Stimulated activated CD4-positive, alpha-beta T cell treated with anti-CD3 and anti-CD28 coated beads, Interleukin-4, amount 100 ng/mL, for 1 hour (primary cell): ENCODE measurements around the gene SLC22A23.
"Not testable (repeated sequence)": the region's sequence is repeated elsewhere in the genome, so short reads cannot be mapped to it uniquely, and the experiment has no call there.

Experiments
- DNase-seq: peaks from one replicate; pipeline ENCODE4 v3.0.0-alpha.2; 2020

The SLC22A23 gene

GRCh38 chr6:3402310-3403237 lies 54.3 kb downstream of the SLC22A23 start:
- DNase-seq, result no peak

- no peak for DNase-seq
Measured at GRCh38 chr6:3400162-3400561, 56.7 kb downstream of the SLC22A23 start.

- no peak for DNase-seq
Measured at GRCh38 chr6:3398755-3399696, 57.8 kb downstream of the SLC22A23 start.

GRCh38 chr6:3398165-3398562 lies 58.7 kb downstream of the SLC22A23 start:
- DNase-seq, result no peak

DNA sequence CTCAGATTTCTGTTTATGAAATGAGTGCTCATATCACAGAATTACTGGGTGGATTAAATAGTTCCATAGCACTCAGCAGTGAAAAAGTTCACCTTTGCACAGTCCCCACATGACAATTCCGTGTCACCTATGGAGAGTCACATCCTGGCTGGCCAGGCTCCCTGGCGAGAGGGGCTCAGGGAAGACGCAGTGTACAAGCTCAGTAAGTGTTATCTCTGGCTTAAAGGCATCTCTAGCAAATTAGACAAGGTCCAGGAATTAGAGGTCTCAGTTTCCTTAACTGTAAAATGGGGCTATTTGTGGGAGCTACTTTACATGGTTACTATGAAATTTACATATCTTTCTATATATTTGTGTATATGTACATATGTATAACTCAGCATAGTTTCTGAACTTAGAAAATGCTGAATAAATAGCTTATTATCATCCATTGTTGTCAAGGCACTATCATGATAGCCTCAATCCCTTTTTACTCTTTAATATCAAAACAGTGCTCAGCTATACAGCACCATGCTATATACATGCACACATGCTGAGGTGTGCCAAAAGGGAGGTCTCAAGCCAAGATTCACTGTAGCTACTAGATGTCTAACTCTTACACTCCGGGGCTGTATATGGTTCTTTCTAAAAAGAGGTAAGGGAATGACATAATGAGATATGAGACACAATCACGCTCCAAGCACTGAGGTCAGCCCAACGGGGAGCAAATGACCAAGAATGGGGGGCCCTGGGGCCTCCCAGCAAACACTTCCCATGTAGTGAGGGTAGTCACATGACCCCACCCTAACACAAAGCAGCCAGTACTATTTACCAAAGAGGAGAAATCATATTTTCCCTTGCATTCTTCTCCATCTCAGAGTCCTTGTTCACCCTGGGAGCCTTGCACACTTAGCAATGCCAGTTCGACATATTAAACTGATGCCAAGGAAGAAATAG lies 59.4 kb downstream of the SLC22A23 start:
- no peak for DNase-seq

GRCh38 chr6:3396503-3397180 lies 60.2 kb downstream of the SLC22A23 start:
- no peak for DNase-seq

GRCh38 chr6:3394671-3395070 lies 62.2 kb downstream of the SLC22A23 start:
- no peak for DNase-seq

GRCh38 chr6:3393836-3394202 lies 63.0 kb downstream of the SLC22A23 start:
- no peak for DNase-seq

DNA sequence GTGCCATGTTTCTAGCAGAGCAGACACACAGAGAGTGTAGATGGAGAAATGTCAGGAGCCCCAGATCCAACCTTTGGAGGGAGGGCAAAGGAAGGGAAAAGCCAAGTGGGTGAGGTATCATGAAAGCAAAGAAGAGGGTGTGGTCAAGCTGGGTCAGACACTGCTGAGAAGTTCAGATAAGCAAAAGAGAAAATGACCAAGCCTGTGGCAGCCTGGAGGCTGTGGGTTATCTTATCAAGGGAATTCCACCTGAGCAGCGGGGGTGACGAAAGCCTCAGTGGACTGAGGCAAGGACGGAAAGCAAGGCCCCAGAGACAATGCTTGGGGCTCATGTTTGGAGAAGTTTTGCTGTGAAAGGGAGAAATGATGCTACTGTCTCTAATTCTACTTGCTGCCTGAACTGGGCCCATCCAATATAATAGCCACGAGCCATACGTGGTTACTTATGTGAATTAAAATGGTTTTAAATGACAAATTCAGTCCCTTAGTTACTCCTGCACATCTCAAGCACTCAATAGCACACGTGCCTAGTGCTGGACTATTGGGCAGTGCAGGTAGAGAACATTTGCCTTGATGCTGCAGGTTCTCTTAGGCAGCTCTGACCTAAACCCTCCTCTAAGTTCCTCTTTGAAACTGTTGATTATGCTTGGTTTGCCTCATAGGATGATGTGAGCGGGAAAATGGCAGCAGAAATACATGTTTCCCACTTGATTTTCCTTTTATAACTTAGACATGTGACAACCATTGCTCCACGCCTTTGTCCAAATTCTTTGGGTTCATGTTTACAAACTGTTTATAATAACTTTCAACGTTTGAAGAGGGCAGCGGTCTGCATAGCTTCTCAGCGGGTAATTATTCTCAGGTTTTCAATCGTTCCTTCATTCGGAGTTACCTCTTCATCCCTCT lies 63.7 kb downstream of the SLC22A23 start:
- no peak for DNase-seq

DNA sequence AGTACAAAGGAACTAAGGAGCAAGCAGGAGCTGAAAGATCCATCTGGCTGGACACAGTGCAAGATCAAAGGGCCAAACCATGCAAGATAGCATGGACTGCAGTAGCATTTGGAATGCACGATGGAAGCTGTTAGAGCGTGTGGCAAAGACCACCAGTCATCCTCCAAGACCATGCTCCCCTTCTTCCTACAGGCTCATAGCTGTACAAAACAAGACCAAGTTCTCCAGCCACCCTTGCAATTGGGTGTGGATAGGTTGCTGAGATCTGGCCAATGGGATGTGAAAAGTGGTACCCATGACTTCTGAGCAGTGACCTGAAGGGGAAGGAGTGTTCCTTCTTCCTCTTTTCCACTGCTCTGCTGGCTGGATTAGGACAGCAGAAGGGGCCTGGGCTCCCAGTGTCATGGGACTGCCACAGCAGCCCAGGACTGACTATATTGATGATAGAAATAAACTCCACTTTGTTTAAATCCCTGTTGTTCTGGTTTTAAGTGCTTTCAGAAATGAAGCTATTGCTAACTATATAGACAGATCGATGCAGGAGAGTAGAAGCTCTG lies 64.9 kb downstream of the SLC22A23 start:
- no peak for DNase-seq

DNA sequence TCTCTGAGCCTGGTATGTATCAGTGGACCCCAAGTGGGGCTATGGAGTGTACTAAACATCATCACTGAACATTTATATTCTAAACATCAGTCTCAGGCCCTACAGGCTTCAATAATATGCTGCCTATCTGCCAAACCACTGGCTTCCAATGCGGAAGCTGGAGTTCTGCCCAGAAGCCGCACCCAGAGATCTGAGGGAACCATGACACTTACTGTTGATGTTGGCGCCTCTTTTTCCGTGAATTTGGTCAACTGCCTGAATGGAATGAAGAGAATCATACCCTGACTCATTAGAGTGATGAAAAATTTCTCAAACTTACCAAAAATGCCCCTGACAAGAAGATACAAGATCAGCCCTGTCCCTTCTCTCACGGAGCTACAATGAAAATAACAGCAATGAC lies 66.2 kb downstream of the SLC22A23 start:
- no peak for DNase-seq

GRCh38 chr6:3389390-3390167 lies 67.3 kb downstream of the SLC22A23 start:
- no peak for DNase-seq

GRCh38 chr6:3388786-3389185 lies 68.1 kb downstream of the SLC22A23 start:
- no peak for DNase-seq

DNA sequence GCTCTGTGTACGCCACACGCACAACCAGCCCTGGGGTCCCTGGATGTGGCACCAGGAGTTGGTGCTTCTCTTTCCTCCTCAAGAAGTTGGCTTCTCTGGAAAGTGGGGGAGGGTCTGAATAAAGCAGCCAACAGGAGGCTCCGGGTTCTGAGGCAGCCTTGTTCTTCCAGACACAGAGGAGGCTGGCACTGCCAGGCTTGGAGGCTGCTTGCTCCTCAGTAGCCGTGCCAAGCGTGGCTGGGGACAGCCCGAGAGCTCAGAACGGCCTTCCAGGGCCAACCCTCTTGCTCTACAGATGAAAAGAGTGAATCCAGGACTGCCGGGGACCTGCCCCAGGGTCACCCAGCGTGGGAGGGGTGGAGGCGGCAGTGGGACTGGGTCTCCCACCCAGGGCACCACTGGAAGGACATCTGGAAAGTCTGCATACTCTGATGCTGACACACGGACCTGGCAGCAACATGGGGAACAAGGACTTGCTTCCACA lies 70.4 kb downstream of the SLC22A23 start:
- no peak for DNase-seq

DNA sequence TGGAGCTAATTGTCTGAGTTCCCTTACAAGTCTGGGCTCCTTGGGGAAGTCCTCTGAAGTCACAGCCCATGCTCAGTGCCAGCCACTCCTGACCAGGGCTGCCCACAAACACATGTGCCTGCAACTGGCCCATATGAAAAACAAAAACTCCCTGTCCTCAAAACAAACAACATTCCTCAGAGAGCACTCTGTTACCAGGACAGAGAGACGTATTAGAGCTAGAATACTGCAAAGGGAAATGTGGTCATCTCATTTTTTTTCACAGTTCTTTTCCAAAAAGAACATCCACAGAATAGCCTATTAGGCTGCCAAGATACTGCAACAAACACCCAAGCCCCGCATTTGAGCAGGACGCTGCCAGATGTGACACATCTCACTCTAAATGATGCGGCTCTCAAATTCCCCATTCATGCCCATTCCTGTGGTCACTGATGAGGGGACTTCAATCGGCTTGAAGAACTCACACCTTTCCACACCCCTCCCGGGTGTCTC lies 71.1 kb downstream of the SLC22A23 start:
- DNase-seq, result no peak

DNA sequence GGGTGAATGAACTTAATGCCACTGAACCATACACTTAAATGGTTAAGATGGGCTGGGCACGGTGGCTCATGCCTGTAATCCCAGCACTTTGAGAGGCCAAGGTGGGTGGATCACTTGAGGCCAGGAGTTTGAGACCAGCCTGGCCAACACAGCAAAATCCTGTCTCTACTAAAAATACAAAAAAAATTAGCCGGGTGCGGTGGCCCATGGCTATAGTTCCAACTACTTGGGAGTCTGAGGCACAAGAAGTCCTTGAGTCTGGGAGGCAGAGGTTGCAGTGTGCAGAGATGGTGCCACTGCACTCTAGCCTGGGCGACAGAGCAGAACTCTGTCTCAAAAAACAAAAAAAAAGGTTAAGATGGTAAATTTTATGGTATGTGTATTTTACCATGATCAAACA lies 71.7 kb downstream of the SLC22A23 start:
- not testable (repeated sequence) for DNase-seq

DNA sequence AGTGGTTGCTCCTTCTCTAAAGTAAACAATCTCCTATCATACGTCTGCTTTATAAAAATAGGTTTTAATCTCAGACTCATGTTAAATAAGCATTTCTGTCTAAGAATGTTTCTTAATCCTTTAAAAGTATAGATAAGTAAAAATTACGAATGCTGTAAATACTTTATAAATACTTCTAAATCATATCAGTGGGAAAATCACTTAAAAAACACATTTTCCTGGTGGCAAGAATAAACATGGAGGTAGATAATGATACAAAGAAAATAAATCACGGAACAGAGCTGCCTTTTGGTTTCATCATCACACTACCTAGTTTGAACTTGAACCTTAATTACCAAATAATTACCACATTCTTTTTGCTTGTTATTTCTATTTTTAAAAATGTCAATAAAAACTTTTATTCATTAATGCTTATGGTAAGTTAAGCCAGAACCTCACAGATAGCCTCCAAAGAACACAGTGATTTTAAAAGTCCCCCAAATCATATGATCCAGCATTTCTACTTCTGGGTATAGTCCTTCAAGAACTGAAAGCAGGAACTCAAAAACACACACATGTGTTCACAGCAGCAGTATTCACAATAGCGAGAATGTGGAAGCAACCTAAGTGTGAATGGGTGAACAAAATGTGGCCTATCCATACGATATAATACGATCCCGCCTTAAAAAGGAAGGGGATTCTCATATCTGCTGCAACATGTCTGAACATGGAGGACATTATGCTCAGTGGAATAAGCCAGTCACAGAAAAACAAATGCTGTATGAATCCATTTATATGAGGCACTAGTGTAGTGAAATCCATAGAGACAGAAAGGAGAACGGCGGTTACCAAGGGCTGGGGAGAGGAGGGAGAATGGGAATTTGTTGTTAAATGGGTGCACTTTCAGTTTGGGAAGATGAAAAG lies 72.4 kb downstream of the SLC22A23 start:
- no peak for DNase-seq

GRCh38 chr6:3383525-3383924 lies 73.3 kb downstream of the SLC22A23 start:
- no peak for DNase-seq
